HG03565 (cell line): Measurements from ENCODE around the gene MRPL43.

Experiments
- ATAC-seq: cut with Tn5 transposase; IDR thresholded peaks from one replicate; pipeline ENCODE4 v1.9.1; 2021; ENCODE audit warnings: mild to moderate bottlenecking, moderate library complexity; ENCODE audit not compliant: unreplicated experiment

The MRPL43 gene

DNA sequence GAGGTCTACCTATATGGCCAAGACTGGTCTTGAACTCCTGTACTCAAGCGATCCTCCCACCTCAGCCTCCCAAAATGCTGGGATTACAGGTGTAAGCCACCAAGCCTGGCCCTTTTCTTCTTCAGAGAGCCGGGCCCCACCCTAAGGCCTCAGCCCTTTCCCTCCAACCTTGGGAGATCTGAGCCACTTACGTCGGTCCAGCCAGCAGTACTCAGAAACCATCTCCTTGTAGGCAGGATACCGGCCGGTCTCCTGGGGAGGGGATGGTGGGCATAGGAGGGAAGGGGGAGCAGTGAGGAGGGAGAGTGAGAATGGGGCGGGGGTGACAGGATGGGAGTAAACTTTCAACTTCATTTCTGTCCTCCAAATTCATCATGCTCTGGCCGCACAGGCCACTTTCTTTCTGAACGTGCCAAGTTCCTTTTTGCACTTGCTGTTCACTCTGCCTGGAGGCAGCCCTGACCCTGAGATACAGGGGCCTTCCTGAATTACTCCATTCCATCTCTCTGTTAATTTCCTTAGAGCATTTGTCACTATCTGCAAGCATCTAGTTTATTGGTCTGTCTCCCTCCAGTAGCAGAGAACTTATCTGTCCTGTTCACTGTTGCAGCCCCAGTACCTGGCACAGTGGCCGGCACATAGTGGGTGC lies 33.3 kb upstream of the MRPL43 start:
- ATAC-seq, result no peak

DNA sequence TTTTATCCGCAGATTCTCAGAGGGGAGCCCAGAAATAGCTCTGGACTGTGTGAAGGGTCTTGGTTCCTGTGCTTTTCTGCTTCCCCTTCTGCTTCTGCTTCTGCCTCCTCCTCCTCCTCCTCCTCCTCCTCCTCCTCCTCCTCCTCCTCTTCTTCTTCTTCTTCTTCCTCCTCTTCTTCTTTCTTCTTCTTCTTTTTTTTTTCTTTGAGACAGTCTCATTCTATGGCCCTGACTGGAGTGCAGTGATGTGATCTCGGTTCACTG lies 32.1 kb upstream of the MRPL43 start:
- no peak for ATAC-seq

DNA sequence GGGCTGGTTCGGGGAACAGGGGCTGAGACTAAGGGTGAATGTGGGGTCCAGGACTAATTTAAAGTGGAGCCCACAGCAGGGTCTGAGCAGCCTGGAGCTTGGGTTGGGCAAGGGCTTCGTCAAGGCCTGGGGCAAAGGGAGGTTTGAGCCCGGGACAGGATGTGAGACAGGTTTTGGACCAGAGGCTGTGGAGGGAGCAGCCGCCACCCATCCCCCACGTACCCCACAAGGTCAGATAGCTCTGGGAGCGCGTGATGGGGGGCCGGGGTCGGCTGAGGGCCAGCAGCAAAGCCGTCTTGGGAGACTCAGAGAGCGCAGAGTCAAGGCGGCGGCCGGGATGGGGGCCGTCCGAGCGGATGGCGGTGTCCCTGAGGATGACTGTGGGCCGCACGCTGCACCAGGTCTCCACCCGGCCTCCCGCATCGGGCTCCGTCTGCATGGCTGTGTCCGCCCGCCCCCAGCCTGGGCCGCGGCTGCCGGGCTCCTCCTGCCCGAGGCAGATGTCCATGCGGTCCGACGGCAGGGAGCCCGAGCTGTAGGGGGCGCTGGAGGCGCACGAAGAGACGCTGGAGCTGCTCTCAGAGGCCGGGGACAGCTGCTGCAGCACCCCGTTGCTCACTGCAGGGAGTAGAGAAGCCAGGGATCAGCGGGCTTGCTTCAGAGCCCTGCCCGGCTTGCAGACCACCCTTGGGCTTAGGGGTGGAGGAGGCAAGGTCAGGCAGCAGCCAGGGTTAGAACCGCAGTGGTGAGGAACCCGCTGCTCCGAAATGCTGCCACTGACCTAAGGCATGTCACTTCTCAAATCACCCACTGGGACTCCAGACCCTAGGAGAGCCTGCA lies 31.5 kb upstream of the MRPL43 start:
- no peak for ATAC-seq

DNA sequence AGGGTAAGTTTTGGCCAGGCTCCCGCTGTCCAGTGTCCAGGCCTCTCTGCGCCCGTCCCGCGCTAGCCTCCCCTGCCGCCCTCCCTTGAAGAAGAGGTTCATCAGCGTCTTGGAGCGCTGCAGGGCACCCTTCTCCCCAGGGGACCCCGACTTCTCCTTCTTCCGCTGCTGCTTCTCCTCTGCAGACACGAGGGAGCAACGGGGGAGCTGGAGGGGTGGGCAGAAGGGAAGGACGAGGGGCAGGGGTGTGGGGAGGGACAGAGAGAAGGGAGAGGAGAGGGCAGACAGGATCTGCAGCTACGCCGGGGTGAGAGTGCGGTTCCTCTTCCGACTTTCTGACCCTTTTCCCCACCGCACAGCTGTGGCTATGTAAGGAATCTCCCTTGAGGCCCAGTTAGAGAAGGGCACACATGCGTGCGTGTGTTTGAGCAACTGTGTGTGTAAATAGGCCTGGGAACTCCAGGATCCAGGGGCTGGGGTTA lies 30.9 kb upstream of the MRPL43 start:
- ATAC-seq, result no peak

DNA sequence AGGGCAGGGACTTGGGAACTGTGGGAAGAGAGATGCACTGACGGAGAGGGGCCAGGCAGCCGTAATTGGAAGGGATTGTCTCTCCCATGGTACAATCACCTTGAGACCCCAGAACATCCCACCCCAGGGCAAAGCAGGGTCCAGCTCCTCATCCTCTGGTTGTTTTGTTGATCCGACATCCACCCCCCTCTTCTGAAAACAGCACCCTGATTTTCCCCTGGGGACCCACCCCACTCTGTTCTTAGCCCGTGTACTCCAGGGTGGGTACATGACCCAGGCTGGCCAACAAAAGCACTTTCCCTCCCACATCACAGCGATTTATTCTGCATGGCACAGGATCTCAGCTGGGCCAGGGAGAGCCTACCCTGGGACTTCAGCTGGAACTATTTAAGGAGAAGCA lies 29.5 kb upstream of the MRPL43 start:
- ATAC-seq, result no peak

DNA sequence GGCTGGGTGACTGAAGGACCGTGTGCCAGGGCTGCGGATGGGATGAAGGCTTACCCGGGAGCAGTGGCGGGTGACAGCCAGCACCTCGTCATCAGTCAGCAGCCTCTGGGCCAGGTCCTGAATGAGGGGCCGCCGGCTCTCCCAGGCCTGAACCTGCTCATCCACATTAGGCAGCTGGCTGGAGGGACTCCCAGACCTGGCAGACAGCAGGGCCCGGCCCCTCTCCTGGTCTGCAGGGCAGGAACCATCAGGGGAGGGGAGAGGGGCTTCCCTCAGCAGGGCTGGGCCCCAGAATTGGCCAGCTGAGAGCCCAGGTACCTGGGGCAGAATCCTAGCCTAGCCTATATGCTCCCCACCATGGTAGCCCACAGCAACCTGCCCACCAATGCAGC lies 28.3 kb upstream of the MRPL43 start:
- no peak for ATAC-seq

DNA sequence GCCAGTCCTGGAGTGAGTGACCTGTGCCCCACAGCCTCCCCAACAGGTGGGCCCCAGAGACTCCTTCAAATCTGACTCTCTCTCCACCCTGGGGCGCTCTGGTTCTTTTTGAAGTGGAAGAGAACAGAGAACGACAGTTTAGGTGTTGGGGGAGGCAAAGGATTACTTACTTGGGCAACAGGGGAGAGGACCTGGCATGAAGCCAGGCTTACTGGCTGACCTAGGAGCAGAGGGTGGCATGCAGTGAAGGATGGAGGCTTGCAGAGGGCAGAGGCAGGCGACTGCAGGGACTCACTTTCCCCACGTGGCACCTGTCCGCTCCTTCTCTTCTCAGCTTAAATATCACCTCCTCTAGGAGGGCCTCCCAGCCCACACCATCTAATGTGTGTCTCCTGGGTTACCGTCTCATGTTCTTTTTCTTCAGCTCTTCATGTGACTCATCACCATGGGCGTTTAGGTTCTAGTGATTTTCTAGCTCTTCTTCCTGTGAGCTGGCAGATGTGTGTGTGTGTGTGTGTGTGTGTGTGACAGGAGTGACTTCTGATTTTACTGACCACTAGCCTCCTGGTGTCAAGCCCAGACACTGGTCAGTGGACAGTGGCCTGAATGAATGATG lies 27.8 kb upstream of the MRPL43 start:
- ATAC-seq, result no peak

DNA sequence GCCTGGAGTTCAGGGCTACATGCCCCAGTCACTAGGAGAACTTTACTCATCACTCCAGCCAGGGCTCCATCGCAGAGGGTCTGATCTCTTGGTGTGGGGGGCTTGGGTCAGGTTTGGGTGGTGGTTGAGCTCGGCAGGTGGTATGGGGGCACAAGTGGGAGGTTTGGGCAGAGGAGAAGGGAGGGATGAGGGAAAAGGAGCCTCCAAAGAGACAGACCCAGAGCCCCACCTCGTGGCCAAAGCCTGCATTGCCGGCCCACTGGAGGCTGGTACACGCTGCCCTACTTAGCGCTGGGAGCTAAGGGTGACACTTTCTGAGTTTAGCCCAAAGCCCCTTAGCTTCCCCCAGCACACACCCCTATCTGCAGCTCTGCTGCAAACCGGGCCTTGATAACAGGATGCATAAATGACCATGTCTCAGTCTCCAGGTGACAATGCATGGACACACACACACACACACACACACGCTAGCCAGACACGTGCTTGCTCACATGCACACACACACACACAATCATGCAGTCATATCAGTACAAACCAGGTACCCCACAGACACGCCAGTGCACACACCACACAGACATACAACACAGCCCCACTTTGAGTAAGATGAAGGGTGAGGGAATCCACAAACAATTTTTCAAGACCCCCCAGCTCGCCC lies 27.1 kb upstream of the MRPL43 start:
- ATAC-seq, result no peak

DNA sequence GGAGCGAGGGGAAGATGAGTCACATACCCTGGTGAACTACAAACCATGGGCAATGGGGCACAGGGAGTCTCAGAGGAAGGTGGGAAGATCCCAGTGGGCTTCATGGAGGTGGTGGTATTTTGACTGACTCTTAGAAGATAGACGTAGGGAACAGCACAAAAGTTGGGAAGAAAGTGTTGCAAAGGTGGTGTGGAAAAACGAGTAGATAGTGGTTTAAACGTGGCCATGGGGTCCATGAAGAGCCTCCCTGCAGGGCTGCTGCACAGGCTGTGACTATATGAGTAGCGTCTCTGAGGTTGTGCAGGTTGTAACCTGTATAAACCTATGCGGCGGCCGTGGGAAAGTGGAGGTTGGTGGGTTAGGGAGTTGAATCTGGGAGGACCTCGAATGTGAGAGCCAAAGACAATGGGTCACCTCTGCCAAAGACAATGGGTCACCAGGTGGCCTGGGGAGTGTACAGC lies 26.1 kb upstream of the MRPL43 start:
- no peak for ATAC-seq

DNA sequence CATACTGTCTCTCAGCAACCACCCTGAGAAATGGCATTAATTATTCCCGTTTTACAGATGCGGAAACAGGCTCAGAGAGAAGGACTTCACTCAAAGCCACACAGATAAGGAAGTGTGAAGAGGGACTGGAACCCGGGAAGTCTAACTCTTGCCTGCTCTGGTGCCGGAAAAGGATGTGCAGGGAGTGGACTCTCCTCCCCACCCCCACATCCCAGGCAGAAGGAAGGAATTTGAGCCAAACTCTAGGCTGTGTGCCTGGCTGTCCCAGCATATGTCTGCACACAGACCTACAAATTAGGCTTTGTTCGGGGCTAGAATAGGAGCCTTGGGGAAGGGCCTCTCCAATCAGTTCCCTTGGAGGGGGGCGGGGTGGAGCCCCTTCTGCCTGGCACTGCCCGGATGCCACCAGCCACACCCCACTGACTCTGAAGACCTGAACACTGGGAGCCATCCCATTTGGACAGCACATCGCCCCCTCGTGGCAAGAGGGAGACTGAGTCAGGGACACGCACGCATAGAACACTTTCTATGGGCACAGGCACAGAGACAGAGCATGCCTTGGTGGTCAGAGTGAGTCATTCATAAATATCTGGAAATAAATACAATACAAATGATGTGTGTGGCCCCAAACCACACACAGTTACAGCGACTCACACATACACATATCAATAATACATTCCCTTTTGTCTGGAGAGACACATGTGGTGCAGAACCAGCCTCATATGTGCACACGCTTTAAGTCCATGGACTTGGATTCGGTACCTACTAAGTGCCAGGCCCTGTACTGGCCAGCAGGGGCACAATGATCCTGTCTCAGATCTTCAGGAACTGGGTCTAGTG lies 25.4 kb upstream of the MRPL43 start:
- ATAC-seq, result peak; percentile 59

DNA sequence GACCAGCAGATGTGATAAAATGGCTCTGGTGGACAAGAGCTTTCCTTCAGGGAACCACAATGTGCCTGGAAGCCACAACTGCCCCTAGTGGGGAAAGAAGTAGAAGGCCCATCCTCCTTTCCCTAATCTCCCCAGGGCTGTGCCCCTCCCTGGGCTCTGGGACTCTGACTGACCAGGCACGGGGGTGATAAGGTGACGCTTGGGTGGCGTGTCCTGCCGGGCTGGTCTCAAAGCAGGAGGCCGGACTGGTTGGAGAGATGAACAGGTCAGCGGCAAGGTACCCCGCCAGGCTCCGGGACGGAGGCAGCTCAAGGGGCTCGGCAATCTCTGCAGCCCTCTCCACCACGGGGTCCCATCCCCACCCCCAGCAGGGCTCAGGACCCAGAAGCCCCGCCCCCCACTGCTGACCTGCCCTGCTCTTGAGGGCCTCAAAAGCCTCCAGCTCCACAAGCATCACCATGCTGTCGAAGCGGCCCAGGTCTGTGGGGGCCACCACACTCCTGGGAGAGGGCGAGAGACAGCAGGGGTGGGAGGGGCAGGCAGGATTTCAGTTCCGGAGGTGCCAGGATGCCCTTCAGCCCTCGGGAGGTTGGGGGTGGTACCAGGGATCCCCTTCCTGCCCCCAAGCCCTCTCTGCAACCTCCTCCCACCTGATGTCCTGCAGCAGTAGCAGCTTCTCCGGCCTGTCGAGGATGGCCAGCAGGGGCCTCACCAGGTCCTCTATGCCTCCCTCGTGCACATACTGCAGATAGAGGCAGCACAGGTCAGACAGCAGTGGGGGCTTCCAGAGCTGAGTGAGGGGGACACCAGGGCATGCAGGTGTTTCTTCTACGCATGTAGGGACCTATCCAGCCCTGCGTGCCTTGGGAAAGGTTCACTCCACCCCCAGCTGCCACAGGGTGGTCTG lies 24.5 kb upstream of the MRPL43 start:
- ATAC-seq, result no peak

DNA sequence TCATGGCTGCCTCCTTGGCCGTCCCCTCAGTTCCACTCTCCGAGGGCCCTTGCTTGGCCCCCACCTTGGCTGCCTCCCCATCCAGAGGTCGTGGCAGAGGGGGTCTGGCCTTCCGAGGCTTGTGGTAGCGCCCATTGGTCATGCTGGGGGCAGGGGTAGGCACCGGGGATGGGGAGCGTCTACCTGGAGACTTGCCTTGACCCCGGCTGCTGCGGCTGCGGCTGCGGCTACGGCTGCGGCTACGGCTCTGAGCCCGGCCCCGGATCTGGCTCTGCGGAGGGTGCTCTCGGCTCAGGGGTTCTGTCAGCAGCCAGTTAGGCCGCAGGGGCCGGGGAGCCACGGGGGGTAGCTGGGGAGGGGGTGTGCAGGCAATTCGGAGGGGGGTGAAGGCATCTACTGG lies 23.0 kb upstream of the MRPL43 start:
- no peak for ATAC-seq

DNA sequence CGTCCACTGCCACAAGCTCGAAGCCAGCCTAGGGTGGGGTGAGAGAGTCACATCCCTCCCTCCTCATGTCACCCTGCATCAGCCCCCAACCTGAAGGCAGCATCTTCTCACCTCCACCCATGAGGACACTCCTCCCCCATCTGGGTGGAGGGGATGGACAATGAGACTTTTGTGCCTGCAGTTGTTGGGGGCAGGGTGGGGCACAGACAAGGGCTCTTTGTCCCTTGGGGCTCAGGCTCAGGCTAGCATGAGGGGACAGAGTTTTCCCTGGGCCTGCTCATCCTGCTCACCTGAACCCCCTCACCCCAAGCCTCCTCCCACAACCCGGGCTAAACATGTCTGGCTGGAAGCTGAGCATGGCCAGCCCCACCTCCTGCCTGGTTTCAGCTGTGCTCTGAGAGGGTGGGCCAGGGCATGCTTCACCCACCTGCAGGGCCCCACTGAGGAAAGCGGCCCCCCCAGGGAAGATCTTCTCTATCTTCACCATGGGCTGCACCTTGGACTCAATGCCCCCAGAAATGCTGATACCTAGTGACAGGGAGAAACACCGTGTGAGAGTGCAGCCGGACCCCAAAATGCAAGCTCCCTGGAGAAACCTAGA lies 21.6 kb upstream of the MRPL43 start:
- no peak for ATAC-seq

DNA sequence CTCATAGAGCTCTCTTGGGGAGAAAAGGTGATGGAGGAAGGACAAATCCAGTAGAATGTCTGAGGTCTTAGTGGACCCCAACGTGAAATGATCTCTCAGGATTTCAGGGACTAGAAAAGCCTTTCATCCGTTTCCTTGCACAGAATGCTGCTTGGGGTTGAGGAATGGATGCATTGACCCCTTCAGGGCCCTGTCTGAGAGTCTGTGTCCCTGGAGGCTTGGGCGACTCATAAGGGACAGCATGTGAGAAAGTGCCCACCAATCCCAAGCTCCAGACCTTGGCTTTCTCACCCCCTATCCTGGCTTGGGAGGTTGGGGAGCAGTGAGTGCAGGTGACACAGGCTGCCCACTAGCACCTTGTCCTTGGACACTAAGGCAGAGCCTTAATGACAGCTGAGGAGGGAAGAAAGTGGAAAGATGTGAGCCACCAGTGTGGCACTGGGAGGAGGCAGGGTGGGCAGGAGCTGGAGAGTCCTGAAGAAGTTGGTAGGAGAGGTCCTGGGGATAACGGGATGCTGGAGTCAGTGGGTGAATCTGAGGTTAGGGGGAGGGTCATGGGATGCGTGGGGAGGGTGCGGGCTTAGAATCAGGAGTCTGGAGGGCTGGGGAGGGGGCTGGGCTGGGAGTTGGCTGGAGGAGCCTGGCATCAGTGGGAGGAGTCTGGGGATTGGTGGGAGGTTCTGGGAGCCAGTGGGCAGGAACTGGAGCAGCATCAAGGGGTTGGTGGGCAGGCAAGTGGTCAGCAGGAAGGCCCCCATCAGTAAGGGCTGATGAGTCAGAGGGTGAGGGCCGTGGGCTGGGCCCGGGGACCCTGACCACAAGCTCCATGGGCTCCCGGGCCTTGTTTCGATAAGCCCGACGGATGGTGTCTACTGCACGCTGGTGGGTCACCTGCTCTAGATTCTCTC lies 20.9 kb upstream of the MRPL43 start:
- no peak for ATAC-seq

DNA sequence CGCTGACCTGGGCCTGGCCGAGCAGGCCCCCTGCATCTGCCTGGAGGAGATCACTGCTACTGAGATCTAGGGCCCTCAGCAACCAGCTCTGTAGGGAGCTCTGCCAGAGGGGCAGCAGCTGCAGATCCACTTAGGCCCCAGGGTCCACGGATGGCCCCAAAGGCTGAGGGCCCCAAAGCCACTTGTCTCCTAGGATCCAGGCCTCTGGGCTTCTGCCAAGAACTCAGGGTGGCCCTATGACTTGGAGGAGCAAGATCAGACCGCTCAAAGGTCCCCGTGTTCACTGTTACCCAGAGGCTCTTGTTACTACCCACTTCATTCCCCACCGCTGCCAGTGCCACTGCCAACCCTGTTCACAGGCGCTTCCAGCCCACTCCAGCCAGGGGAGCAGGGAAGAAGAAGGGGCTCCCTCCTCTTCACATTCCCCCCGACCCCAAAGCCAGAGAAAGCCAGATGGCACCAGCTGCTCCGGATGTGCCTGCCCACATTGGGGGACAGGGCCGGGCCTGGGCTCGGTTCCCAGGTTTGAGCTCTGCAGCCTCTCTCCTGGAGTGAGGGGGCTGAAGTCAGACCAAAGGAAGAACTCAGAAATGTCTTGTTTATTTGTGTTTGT lies 19.9 kb upstream of the MRPL43 start:
- no peak for ATAC-seq

DNA sequence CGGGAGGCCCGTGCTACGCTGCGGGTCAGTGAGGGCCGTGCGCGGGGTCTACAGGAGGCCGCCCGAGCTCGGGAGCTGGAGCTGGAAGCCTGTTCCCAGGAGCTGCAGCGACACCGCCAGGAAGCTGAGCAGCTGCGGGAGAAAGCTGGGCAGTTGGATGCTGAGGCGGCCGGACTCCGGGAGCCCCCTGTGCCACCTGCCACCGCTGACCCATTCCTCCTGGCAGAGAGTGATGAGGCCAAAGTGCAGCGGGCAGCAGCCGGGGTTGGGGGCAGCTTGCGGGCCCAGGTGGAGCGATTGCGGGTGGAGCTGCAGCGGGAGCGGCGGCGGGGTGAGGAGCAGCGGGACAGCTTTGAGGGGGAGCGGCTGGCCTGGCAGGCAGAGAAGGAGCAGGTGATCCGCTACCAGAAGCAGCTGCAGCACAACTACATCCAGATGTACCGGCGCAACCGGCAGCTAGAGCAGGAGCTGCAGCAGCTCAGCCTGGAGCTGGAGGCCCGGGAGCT lies 19.3 kb upstream of the MRPL43 start:
- no peak for ATAC-seq

DNA sequence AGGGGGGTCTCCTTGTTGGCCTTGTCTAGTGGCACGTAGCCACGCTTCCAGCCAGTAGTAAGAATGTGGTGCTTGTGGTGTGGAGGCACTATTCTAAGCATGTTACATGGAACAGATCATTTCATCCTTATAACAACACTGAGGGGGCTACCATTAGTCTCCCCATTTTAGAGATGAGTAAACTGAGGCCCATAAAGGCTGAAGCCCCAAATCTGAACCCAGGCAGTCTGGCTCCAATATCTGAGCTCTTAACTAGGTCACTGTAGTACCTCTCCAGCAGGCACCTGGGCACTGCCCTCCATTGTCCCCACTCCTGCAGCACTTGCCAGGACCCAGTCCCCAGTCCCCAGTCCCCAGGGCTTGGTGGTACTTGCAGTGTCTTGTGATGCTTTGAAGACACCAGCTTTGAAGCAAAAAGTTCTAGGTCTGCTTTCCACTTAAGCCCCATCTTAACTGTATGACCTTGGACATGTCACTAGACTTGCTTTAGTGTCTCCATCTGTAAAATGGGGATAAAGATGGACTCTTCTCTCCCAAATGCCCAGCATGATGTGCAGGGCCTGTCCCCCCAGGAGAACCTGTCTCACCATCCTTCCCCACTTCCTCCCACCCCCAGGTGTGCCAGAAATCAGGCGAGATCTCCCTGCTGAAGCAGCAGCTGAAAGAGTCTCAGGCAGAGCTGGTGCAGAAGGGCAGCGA lies 18.7 kb upstream of the MRPL43 start:
- no peak for ATAC-seq
